Non-pigmented ciliary epithelial cell (primary cell): ENCODE measurements around the gene ZBTB7A.

Experiments
- DNase-seq: peaks from one replicate; pipeline ENCODE4 v3.0.0-alpha.2; 2010; ENCODE audit warnings: low read depth

Gene ZBTB7A

DNA sequence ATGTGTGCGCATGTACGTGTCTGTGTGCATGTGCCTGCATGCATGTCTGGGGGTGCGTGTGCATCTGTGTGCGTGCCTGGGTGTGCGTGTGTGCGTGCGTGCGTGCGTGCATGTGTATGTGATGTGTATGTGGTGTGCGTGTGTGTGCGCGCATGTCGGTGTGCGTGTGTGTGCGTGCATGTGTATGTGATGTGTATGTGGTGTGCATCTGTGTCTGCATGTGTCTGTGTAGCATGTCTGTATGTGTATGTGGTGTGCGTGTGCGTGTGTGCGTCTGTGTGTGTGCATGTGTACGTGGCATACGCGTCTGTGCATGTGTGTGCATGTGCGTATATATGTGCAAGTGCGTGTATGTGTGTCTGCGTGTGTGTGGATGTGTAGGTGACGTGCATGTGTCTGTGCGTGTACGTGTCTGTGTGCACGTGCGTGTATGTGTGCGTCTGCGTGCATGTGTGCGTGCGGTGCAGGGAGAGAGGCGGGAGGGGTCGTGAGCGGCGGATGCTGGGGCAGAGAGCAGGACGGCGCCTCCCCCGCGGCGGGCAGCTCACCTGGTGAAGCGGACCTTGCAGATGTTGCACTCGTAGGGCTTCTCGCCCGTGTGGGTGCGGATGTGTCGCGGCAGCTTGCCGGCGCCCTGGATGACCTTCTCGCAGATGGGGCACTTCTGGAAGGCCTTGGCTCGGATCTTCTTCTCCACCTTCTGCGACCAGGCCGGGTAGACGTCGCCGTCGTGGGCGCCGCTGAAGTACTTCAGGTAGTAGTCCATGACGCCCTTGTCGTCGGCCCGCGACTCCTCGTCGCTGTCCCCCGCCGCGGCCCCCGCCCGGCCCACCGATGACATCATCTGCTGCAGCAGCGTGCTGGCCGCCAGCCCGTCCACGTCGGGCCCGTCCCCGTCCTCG lies 13.0 kb downstream of the ZBTB7A start:
- DNase-seq: no peak

DNA sequence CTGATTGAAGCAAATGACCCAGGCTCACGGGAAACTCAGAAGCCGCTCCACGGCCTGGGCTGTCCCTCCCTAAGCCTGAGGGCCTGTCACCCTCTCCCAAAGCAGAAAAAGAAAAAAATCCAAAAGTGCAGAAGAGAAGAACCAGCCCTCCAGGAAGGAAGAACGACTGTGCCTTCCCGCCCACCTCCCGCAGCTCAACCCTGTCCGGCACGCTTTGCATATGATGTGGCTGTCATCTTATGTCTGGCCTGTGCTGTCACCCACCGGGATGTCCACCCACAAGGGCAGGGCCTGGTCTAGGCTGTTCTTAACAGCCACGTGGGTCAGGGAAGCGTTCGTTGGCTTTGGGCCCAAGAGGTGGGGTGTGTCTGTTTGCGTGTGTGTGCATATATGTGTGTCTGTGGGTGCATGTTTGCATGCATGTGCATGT lies 13.7 kb downstream of the ZBTB7A start:
- DNase-seq: no peak

DNA sequence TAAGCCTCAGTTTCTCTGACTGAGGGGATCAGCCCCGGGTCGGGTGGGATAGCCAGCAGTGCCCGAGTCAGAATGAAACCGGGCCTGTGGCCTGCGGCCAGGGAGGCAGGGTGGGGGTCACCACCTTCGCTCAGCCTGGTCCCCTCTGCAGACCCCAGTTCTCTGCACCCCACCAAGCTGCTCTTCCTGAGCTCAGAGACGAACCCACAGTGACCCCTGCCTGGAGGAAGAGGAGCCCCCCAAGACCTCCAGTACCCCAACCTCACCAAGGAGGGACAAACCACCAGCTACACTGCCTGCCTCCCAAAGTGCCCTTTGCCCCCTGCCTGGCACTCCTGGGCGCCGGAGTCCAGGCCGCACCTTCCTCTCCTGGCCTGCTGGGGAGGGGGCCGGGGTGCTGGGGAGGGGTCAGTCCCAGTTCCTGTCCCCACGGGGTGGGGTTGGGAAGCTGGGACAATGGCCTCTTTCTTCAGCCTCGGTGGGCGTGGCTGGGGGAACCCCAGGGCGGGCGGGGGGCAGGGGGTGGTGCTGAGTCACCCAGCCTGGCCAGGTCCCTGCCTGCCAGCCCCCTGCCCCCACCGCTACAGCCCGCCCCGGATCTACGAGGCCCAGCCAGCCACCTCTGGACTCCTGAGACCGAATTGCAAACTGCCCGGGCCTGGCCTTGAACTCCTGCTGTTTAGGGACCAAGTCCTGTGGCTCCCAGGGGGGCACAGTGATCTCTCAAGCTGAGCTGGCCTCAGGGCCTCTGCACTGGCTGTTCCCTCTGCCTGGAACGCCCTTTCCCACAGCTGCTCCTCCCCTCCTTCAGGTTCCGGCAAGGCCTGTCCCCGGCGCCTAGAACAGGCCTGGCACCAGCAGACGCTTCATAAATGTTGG lies 14.3 kb downstream of the ZBTB7A start:
- DNase-seq: no peak

DNA sequence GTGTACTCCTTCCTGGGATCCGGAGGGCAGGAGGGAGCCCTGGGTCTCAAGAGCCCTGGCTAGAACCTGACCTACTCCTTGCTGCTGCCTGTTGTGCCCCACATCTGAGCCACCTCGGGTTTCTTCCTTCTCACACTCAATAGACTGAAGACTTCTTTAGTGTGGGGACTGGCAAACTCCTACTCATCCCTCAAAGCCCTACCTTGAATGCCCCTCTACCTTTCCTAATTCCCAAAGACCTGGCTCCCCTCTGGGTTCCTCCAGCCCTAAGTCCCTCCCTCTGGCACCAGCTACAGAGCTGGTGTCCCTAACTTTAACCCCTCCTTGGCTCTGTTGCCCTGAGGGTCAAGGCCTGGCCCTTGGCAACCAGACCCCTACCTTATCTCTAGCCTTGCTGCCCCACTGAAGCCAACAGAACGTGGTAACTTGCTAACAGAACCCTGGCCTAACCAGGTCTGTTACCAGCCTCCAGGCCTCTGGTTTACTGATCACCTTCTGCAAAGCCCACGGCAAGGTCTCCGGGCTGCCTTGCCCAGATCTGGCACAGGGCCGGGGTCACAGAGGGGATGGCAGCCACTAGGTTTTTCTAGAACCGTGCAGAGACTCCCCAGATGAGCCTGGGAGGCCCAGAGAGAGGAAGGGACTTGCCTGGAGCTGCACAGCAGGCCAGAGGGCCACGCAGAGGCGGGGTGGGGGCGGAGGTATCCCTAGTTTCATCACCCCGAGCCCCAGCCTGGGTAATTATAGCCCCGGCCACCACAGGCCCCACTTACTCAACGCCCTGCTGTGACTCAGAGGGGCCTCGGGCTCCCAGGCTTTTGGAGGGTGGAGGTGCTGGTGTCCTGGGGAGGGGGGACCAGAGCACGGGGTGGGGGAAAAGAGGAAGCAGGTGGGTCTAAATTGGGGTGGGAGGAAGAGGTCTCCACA lies 15.3 kb downstream of the ZBTB7A start:
- no peak for DNase-seq

DNA sequence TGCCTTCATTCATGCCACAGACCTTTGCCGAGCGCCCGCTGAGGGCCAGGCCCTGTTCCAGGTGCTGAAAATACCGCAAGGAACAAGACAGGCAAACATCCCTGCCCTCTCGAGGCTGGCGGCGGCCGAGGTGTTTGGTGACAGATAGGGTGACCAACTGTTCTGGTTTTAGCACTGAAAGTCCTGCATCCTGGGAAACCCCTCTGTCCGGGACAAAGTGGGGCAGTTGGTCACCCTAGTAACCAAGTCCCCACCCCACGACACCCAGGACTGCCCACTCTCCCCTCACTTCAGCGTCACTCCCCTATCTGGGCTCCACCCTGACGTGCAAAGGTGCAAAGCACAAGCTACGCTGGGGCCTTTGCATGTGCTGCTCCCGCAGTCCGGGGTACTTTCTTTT lies 17.3 kb downstream of the ZBTB7A start:
- DNase-seq: no peak

DNA sequence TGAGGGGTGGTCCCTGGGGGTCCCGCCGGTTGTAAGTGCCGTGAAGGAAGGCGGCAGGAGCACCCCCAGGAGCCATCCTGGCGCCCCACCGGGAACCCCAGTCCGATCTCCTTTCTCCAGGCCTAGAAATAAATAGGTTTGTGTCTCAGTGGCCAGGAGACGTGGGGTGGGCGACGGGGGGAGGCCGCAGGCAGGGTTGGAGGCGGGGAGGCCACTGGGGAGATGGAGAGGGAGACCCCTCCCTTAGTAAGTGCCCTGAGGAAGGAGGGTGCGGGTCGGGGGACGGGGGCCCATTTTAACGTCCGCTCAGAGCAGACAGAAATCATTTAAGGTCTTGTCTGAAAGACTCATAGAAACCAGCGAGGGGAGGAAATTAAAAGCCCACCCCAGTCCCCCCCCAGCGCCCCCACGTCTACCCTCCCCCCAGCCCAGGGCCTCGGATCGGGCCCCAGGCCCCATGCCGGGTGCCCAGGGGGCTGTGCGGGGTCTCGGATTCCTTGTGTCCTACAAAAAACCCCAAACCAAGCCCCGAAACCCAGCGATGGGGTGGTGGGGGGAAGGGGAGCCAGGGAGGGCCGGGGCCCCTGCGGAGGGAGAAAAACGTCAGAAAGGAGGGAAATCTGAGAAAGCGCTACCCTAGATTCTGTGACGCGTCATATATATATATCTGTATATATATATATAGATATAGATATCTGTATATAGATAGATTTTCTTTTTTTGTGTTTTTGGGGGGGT lies 19.6 kb downstream of the ZBTB7A start:
- DNase-seq: no peak

DNA sequence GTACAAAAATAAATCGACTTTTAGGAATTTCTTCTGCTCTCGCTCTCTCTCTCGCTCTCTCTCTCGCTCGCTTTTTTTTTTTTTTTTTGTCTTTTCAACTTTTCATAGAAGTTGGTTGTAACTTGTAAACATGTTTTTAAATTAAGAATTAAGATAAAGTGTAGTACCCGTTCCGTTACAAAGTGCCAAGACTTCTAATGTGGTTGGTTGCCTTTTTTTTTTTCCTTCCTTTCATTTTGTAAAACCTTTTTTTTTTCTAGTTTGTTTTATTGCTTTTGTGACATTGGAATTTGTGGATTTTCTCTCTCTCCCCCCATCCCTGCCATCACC lies 20.4 kb downstream of the ZBTB7A start:
- DNase-seq: no peak

DNA sequence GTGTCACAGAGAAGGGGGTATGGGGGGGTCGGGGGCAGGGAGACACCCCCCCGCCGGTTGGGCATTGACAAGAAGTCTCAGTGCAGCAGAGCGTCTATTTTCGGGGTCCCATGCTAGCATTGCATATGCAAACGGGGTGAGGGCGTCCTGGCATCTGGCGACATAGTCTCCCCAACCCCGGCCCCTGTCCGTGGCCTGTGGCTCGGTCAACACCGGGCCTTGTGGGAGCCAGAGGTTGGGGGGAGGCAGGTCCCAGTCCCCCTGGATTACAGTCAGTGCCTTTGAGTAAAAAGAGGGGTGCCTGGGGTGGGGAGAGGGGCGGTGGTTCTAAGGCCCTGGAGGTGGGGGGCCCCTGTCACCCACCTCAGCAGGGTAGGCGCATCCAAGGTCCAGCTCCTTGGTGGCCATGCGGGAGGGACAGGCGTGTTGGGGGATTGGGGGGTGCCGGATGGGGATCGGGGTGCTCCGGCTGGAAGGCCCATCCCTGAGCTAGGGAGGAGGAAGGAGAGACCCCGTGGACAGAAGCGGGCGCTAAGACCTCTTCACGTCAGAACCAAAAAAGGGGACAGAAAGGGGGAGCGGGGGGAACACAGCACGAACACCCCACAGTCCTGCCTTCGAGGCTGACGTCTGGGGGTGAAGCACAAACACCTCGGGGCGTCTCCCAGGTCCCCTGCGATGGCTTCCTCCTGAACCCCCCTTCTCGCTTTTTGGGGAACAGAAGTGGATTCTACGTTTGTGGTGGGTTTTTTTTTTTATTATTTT lies 20.9 kb downstream of the ZBTB7A start:
- no peak for DNase-seq

DNA sequence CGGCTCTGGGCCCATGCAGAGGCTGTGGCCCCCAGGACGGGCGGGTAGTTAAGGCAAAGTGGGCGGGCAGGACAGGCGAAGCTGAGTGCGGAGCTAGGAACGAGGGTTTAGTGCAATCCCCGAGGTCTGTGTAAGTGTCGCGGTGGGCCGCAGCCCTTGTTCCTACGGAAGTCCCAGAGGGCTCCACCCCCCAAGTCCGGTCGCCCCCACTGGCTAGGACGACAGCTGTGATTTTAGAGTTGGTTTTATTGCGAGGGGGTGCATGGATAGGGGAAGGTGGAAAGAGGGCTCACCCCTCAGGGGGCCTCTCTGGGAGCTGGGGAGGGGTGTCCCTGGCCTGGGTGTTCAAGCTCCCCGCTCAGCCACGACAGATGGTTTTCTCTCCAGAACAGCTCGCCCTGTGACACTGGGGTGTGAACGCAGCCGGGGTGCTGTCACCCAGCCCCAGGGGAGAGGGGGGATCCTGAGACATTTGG lies 21.7 kb downstream of the ZBTB7A start:
- DNase-seq: no peak

DNA sequence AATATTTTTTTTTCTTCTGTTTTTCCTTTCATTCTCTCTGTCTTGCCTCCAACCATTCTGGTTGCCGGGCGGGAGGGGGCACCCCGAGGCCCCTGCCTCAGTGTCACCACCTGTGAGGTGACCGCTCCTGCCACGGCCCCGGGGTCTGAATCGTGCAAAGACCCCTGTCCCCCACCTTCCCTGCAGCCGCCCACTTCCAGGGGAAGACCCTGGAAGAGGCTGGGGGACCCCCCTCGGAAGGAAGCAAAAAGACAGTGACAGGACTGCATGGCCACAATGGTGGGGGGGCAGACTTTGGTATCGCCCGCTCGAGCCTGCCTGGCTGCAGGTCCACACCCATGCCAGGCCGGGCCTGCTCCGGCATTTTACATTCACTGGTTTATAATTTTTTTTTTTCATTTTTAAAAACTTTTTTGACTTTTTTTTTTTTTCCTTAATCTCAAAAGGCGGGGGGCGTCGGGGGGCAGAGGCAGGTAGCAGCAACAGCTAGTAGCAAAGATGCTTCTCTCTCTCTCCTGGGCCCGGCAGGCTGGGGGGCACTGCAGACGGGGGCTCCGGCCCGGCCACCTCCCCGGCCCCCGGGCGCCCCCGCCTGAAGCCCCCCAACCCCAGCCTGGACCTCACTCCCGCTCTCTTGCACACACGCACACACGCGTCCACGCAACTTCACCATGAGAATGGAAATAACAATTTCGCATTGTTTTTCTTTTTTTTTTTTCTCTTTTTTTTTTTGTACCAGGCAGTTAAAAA lies 22.6 kb downstream of the ZBTB7A start:
- no peak for DNase-seq

DNA sequence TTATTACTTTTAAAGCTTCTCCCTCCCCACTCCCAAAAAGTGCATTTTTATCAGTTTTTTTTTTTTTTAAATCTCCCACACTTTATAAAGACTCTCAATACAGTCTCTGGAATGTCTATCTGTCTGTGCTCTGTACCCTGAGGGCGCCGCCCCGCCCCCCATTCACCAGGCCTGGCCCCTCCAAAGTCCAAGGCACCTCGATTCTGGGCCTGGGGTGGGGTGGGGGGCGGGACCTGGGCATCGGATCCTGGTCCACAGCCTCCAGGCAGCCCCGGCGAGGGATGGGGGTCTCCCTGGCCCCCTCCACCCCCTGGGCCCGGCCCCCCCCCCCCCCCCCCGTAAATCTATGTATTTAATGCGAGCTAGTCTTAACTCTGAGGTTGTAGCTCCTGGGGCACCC lies 23.3 kb downstream of the ZBTB7A start:
- no peak for DNase-seq

DNA sequence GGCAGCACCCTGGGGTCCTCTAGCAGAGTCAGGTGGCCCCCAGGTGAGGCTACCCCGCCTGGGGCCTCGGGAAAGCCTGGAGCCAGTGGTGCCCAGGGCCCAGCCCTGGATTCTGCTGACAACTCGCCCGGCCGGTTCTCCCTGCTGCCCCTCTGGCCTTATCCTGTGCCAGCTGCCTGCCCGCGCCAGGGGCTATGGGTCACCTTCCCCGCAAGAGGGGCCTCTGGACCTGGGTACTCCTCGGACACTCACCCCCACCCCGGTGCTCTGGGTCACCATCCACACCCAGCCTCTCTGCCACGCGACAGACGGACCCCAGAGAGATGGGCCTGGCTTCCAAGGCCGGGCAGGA lies 24.0 kb downstream of the ZBTB7A start:
- no peak for DNase-seq

DNA sequence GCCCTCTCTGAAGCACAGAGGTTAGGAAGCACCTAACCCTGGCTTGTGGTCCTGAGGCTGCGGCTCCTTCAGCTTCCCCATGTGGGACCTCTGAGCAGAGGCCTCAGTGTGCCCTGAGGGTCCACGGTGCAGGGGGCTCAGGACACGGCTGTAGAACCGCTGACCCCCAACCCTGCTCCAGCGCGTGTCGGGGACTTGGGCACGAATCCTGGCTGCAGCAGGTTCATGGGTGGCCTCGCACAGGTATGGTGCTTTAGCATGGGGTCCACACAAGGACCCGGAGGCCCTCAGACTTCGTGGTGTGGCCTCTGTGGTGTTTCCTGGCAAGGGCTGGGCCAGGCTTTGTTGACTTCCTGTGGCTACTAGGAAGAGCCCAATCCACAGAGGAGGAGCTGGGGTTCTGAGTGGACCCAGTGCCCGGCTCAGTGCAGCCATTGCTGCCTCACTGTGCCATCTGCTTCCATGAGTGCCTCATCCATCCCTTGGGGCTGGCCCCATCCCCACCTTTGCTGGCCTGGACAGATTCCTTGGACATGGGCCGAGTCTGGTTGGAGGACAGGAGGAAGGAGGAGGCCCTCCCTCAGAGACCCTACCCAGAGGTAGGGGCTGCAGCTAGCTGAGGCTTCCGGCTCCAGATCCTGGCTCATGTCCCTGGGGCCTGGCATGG lies 24.5 kb downstream of the ZBTB7A start:
- DNase-seq: no peak

DNA sequence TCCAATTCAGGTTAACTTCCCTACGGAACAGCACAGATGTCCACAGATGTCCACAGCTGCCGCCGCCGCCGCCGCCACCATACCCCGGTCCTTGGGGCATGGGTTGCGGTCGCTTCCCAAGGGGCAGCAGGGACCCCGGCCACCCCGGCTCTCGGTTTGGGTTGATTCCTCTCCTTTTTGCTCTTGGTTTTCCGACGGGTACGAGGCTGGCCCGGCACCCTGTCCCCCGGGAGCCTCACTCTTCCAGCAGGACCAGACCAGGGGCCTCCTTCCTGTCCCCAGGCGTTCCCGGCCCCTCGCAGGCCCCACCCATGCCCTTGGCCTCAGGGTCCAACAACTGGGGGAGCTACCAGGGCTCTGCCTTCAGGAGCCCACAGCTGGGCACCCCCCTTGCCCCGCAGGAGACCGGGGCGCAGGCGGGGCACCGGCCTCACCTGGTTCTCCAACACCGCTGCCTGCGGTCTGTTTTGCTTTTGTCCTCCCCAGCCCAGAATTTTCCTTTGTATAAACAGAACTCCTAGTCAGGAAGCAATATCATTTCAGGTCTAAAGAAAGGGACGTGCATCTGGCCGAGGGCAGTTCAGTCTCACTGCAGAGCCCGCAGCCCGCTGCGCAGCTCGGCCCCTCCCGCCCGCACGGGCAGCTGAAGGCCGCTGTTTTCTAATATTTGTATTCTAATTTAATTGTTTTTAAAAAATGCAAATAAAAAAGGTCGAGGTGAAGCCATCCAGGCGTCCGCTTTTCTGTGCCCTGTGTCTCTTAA lies 27.9 kb downstream of the ZBTB7A start:
- DNase-seq: no peak

DNA sequence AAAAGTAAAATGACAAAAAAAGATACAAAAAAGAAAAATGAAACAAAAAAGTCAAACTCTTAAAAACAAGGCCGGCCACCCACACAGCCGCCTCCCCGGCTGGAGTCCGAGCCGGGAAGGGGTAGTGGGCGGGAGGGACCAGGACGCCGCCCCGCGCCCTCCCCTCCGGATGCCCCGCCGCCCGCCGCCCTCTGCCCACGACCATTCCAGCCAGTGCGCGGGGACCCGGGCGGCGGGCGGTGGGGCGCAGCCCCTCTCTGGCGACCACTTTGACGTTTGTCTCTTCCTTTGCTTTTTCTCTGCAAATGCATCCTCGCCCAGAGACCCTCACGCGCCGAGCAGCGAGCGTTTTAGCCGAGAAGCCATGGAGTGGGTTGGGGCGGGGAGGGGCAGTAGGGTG lies 28.6 kb downstream of the ZBTB7A start:
- no peak for DNase-seq

DNA sequence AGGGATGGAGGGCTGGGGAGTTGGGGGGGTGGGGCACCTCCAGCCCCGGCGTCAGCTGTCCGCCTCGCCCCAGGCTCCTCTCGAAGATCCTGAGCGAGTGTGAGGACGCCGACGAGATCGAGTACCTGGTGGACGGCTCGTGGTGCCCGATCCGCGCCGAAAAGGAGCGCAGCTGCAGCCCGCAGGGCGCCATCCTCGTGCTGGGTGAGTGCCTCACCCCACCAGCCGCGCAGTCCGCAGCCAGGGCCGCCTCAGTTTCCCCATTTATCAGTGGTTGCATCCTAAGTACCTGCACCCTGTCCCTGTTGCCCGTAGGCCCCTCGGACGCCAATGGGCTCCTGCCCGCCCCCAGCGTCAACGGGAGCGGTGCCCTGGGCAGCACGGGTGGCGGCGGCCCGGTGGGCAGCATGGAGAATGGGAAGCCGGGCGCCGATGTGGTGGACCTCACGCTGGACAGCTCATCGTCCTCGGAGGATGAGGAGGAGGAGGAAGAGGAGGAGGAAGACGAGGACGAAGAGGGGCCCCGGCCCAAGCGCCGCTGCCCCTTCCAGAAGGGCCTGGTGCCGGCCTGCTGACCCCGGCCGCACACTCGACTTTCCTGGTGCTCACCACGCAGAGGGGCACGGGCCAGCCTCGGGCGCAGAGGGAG lies 29.3 kb downstream of the ZBTB7A start:
- DNase-seq: no peak

DNA sequence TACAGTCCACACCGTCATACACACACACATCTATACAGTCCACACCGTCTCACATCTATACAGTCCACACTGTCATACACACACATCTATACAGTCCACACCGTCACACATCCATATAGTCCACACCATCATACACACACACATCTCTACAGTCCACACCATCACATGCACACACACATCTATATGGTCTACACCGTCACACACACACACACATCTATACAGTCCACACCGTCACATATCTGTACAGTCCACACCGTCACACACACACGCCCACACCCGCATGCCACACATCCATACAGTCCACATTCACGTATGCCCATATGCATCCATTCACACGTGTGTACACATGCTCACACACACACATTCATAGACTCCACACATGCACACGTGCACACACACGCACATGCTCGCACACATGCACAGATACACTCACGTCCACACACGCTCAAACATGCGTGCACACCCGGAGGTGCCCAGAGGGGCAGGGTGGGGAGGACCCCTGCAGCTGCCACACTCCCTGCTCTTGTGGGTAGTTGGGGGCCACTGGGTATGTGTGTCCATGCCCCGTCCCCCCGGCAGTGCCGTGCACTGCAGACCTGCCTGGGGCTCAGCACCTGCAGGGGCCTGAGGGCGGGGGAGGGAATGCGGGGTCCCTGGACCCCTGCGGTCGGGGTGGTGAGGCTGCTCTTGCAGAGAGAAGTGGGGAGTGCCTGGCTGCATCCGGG lies 30.0 kb downstream of the ZBTB7A start:
- DNase-seq: no peak
